ENCODE data around the gene RASEF.

RASEF gene

DNA sequence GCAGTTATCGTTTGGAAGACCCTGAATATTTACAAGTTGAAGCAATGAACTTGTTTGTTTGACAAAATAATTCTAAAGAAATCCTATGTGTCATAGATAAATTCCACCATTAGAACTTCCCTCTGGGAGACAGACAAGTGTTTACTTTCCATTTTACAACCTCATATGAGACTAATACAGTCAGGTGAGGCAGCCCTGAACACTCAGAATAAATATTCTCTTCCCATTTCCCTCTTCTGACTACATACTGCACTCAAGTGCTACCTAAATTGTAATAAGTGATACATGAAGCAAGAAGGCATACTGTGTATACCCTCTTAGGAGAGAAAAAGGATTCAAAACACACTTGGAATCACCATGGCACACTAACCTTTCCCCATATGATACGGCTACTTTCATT lies 6.8 kb downstream of the RASEF start:
- no peak for DNase-seq (ENCODE audit: low spot score)

DNA sequence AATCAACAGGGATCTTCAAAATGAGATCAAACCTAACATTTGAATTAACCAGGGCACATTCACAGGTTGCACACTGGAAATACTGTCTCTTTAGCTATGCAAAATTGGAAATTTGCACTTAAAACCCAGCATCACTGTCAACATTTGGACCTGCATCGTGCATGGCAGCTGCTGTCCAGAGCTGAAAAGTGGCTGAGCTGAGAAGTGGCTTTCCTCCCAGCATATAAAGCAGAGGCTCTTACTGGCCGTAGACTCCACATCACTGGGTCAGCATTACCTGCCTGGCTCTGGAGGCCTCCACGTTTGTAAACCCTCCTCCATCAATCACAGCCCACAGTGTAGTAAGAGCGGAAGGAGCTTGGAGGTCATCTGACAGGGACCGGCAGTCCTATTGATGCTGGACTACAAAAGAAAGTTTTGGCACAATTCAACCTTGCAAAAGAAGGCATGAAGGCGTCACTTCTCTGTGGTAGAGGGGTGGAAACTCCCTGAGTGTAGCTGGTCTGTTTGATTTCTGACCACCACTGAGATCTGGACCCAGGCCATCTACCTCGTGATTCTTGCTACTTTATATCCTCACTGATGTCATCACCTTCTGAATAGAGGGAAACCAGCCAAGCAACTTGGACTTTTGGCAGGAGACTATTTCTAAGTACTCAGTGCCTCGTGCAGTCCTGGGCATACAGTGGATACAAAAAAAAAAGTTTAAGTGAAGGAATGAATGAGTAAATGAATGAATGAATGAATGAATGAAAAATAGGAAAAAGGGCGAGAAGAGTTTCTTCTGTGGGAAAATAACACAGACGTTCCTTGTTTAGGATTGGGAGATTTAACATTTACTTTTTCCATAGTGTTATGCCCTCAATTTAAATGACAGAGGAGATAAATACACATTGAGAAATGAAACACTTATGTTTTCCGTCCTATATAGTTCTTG lies 14.8 kb downstream of the RASEF start:
- no peak for DNase-seq (ENCODE audit: low spot score)

DNA sequence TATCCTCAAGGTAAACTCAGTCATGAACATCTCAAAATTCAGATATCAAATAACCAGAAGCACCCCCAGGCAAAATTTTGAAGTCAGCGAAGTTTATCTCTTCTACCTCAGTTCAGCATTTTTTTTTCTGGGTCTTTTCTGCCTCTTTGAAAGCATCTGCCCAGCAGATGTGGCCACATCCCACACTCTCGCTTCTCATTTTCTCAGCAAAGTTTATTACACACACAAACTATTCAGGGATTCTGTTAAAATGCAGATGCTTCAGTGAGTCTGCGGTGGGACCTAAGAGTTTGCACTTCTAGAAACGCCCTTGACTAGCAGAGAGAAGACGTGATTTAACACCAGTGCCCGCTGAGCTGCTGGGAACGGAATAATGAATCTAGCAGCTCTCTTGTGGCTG lies 19.3 kb downstream of the RASEF start:
- no peak for DNase-seq (ENCODE audit: low spot score)

DNA sequence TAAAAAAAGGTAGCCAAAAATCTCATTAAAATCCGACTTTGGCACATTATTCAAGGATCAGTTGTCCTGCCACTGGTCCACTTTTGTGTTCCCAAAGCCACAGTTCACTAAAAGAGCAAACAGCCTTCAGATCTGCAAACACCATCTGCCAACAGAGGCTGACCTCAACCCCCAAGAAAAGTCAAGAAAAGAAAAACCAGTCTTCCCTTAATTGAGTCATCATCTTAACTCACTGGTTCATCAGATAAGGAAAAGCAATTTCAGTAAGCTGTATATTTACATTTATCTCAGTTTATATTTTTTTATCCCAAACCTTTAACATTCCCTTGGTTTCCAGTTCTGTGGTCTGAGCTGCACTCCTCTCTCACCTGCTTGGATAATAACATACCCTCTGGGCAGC lies 21.2 kb downstream of the RASEF start:
- DNase-seq (ENCODE audit: low spot score) = no peak

DNA sequence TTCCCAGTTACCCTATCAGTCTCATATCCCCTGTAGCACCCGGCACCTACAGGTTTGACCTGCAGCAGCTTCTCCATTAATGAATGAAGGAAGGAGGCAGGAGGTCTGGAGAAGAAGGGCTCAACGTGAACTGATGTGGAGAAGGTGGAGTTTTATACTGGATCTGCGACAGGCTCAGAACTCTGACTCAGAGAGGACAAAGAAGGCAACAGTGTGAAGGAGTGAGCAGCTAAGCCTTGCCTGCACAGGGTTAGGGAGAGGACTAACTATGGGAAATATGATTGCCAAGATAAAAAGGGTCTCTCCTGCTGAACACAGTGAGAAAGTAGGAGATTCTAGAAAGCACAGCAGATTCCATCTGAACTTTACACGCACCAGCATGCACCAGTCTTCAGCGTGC lies 23.6 kb downstream of the RASEF start:
- DNase-seq (ENCODE audit: low spot score) = no peak

DNA sequence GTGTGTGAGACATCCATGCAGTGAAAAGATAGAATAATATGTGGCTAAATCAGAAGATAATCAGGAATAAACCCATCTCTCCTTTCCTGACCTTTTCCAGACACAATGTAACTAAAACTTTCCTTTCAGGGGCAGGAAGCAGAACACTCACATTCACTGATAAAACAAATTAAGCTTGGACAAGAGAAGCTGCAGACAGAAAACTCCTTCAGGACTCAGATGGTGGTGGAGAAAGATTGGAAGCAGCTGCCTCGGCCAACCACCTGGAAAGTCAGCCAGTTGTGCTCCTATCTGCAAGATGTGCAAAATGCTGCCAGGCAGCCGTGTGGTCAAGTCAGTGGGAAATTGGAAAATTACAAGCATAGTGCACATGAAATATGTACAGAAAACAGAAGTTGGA lies 26.9 kb downstream of the RASEF start:
- no peak for DNase-seq (ENCODE audit: low spot score)

DNA sequence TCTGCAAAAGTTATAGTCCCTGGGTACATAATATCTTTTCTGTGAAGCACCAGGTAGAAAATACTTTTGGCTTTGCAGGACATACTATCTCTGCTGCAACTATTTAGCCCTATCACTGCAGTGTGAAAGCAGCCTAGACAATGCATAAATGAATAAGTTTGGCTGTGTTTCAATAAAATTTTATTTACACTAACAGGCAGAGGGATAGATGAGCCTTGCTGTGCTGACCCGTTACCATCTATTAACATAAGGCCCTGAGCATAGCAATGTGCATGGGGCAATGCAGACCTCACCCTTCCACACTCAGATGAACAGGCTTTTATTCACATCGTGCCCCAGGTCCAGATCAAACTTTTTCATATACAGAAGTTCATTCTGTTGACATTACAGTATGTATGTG lies 27.8 kb downstream of the RASEF start:
- no peak for DNase-seq (ENCODE audit: low spot score)

DNA sequence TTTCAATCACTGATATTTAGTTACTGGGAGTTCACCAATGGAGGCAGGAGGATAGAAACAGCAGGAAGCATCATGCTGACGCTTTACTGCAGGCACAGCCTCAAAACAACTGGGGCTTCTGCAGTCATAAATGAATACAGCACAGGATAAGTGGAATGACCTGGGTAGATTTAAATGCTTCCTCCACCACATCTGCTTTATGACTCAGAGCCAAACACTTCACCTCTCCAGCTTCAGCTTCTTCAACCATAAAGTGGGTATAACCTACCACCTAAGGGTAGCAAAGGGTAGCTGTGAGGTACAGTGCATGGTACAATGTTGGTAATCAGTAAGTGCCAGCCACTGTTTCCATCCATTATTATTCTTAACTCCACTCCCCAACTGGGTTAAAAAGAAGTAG lies 28.4 kb downstream of the RASEF start:
- DNase-seq (ENCODE audit: low spot score) = no peak

DNA sequence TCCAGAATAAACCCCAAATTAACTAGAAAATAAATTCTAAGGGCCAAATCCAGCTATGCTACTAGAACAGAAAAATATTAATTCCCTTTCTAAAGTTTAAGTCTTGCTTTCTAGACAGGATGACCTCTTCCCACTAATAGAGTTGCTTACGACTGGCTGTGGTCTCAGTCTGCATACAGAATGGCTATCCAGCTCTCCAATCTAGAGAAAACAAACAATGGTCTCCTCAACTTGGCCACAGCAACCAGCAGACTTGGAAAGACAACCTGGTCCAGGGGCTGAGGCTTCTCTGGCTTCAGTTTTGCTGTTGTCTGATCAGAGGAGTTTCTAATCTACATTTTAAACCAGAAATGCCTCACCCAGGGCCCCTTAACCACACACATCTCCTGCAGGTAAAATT lies 28.9 kb downstream of the RASEF start:
- DNase-seq (ENCODE audit: low spot score) = no peak

DNA sequence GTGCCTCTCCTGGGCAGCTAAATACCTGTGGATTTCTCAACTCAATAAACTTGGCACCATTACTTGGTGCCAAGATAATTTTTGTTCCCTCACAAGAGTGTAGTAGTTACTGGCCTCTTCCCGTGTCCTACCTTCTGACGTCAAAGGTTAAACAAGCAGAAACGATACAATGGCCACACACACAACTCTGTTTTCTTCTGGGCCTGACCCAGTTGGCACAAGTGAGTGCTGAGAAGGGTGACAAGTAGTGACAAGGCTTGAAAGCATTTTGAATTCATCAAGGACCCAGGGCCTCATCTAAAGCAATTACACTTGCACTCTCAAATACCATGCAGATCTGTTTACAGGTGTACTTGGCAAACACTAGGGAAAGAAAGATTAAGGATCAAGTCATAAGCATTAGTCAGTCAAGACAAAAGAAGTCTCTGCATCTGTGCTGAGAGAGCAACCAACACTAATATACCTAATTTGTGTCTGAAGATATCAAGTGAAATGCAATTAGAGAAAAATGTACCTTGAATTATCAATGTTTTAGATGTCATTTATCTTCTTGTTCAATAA lies 30.8 kb downstream of the RASEF start:
- DNase-seq (ENCODE audit: low spot score) = no peak

DNA sequence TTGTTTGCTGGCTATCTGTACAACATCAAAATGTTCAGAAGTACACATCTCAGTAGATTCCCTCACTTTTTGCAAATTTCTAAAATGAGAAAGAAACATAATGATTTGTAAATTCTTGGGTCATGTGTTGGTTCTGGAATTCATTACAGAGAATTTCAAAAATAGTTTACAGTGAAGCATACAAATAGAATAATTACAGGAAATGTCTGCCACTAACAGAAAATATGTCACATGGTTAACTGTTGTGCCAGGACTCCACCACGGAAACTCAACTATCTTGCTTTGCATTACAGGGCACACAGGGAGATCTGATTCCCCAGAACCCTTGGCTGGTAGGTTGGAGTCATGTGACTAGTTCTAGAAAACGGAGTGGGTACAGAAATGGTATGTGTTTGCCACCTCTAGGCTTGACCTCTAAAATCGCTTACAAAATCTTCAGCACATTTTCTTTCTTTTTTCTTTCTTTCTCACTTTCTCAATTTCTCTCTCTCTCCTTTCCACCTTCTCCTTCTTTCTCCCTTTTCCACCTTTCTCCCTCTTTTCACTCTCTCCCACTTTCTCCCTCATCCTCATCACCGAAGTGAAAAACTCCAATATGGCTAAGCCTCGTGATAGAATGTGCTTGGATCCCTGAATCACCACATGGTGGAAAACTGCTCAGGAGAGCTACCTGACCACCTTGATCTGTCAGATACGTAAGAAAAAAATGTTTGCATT lies 32.4 kb downstream of the RASEF start:
- DNase-seq (ENCODE audit: low spot score) = no peak

DNA sequence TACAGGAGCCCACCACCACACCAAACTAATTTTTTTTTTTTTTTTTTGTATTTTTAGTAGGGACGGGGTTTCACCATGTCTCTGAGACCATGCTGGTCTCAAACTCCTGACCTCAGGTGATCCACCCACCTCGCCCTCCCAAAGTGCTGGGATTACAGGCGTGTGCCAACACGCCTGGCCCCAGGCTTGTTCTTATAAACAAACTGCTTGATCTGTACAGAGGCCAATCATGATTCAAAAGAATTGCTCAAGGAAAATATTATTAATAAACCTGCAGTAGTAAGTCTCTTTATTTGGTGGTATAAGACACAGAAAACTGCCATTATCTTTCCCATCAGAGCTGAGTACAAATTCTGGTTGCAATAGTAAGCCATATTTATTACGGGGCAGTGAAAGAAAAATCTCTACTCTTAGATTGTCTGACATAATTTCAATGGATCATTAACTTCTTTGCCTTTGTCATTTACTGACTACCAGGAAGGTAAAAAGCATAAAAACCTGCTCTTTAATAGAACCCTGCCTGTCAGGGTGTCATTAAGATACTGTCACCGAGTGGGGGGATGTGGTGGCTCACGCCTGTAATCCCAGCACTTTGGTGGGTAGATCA lies 33.3 kb downstream of the RASEF start:
- no peak for DNase-seq (ENCODE audit: low spot score)

DNA sequence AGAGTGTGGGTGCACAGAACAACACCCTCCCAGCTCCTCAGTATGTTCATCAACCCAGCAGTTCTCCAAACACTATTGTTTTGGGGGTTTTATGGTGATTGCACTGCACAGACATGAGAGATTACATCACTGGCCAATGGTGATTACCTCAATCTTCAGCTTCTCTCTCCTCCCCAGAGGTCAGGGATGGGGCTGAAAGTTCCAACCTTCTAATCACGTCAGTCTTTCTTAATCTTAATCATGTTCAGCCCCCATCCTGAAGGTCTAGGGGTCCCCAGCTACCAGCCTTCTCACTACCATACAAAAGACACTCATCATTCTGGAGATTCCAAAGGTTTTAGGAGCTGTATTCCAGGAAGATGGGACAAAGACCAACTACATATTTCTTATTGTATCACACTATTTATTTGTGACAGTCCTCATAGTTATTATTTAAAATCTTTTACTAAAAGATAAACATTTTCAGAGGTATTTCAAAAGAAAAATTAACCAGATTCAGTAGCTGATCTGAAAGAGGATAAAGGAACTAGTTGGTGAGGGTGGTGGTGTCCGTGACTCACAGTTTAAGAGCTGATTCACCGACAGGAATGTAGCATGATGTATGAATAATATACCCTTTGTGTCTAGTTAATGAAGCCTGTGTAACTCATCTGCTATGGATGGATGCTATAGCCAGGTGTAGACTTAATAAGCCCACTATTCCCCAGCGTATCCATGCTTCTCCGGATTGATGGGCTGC lies 35.6 kb downstream of the RASEF start:
- no peak for DNase-seq (ENCODE audit: low spot score)

DNA sequence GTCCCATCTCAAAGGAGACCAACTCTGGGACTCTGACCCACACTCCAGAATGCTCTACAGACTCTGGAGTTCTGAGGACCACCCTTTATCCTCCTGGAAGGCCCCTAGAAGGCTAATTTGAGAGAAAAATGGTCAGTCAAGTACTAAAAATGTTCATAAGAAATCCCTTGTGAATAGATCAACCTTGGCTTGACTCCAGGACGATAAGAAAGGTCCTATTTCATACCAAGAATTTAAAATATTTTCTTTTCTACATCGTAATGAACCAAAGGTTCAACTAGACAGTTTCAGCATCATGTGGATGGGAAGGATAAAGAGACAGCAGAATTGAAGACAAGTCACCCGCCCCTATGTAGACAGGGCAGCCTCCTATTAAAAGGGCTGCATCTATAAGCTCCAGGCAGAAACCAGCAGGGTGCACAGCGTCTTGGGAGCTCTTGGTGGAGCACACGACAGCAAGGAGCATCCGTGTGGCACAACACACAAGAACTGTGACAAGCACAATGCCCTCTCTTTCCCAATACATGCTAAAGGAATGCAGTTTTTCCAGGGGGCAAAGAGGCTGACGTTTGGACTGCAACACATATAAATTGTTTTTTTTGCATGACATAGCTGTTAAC lies 38.3 kb downstream of the RASEF start:
- no peak for DNase-seq (ENCODE audit: low spot score)

DNA sequence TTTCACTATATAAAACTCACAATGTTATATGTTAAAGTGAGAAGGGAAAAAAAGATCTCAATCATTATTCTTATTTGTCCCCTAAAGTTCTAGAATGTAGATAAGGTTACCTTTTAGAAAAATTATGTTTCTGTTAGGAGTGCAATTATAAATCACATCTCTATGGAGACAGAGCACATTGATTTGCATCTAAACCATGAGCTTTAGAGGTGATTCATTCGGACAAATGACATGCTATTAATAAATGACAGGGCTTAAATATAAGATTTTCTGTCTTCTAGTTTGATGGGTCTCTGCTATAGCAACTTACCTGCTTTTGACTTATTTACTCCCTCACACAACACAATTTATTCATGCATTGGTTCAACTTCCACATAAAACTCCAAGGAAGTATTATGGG lies 39.8 kb downstream of the RASEF start:
- no peak for DNase-seq (ENCODE audit: low spot score)

DNA sequence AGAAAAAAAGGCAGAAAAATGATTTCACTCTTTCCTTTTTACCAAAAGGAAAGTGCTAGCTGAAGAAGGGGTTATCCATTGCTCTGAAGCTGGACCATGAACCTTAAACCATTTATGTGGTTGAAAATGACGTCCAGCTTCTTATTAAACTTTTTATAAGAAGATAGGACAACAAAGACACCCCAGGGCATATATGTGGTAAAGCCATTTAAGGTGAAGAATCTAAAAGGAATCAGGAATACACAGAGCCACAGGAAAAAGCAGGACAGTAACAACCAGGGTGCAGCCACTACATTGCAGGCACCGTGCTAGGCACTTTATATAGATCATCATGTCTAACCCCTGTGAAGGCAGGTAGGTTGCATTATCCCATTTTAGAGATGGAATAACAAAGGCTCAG lies 42.1 kb downstream of the RASEF start:
- DNase-seq (ENCODE audit: low spot score) = no peak

DNA sequence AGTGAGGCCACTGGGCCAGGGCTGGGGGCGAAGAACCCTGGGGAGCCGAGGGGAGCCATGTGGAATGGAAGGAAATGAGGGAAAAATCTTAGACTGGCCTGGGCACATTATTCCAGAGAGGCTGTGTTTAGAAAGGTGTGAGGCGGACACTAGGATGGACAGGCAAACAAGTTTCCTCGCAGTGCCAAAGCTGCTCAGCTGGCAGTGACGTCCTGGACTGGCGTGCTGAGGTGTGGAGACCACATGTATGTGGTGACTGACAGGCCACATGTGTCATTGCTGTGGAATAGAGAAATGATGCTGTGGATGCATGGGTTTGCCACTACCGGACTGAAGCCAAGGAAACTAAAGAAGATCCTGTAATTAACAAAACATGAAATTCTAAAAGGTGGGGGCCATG lies 42.6 kb downstream of the RASEF start:
- no peak for DNase-seq (ENCODE audit: low spot score)

DNA sequence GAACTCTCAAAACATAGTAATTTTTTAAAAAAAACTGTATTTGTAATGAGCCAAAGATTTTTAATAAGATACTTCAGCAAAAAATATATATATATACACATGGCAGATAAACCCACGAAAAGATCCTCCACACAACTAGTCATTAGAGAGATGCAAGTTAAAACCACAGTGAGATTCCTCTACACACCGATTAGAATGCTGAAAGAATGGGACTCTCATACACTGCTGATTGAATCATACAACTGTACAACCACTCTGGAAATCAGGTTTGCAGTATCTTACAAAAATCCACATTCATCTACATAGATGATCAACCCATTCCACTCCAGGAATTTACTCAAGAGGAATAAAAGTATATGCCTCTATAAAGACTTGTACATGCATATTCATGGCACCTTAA lies 43.7 kb downstream of the RASEF start:
- DNase-seq (ENCODE audit: low spot score) = no peak

DNA sequence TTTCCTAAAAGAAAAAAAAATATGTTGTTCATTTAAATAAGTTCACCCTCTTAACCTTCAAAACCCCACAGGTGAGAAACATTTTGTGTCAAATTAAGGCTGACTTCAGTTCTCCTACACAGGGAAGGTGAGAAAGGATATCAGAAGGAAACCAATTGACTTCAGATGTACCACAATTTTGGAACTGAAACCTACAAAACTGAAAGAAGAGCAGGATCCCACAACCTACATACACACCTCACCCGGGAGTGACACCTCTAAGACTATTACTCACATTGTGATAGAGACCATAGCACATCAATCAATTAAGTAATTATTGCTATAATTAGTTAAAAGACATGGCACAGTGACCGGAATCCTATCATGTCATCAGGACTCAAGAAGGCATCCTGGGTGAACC lies 47.0 kb downstream of the RASEF start:
- DNase-seq (ENCODE audit: low spot score) = no peak

DNA sequence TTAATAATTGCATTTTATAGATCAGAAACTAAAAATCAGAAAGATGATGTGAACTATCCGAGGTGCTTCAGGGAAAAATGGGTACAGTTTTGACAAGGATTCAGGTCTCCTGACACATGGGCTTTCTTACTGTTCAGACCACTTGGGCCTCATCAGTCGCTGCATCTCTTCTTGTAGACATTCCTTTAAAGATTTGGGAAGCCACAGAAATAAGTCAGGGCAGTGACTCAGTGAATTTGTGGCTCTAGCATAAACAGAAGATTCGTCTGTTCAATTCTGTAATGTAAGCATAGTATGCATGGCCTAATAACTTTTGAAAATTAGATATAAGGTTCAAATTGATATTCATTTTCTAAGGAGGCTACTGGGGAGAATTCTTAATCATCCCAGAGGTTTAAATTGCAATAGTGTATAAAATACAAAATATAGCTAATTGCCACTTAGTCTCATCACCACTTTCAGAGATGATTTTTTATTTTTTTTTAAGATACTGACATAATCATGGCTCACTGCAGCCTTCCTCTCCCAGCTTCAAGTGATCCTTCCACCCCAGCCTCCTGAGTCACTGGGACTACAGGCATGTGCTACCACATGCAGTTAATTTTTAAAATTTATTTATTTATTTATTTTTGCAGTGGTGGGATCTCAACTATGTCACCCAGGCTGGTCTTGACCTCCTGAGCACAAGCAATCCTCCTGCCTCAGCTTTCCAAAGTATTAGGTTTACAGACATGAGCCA lies 48.9 kb downstream of the RASEF start:
- no peak for DNase-seq (ENCODE audit: low spot score)

Data from Ammon's horn (tissue), 1 donor.